ENCODE data around the gene DLGAP1.
A peak's percentile ranks its signal among the peaks of the same experiment; 100 is the strongest.

Gene DLGAP1

GRCh38 chr18:3852321-3852720 lies 602.8 kb downstream of the DLGAP1 start:
- no peak for FAIRE-seq

- FAIRE-seq, result no peak
Observed at GRCh38 chr18:3851159-3851558, 603.9 kb downstream of the DLGAP1 start.

GRCh38 chr18:3848316-3848715 lies 606.8 kb downstream of the DLGAP1 start:
- FAIRE-seq, result peak; percentile 98

GRCh38 chr18:3845161-3845560 lies 609.9 kb downstream of the DLGAP1 start:
- FAIRE-seq, result peak; percentile 100

GRCh38 chr18:3842844-3843243 lies 612.3 kb downstream of the DLGAP1 start:
- FAIRE-seq, result no peak

- peak; percentile 94 for FAIRE-seq
Observed at GRCh38 chr18:3840766-3841165, 614.3 kb downstream of the DLGAP1 start.

GRCh38 chr18:3839581-3839981 lies 615.5 kb downstream of the DLGAP1 start:
- FAIRE-seq, result peak; percentile 97

GRCh38 chr18:3836483-3837335 lies 618.4 kb downstream of the DLGAP1 start:
- peak; percentile 98 for FAIRE-seq

GRCh38 chr18:3832025-3832638 lies 623.0 kb downstream of the DLGAP1 start:
- peak; percentile 11 for FAIRE-seq

- FAIRE-seq, result no peak
Observed at GRCh38 chr18:3830604-3831003, 624.5 kb downstream of the DLGAP1 start.

GRCh38 chr18:3827236-3827845 lies 627.8 kb downstream of the DLGAP1 start:
- FAIRE-seq, result no peak

- no peak for FAIRE-seq
Observed at GRCh38 chr18:3826021-3826420, 629.1 kb downstream of the DLGAP1 start.

GRCh38 chr18:3824101-3824500 lies 631.0 kb downstream of the DLGAP1 start:
- no peak for FAIRE-seq

- FAIRE-seq, result no peak
Observed at GRCh38 chr18:3823073-3823472, 632.0 kb downstream of the DLGAP1 start.

- FAIRE-seq, result no peak
Observed at GRCh38 chr18:3821524-3821923, 633.6 kb downstream of the DLGAP1 start.

GRCh38 chr18:3819961-3820360 lies 635.1 kb downstream of the DLGAP1 start:
- FAIRE-seq, result no peak

GRCh38 chr18:3816610-3817363 lies 638.3 kb downstream of the DLGAP1 start:
- no peak for FAIRE-seq

- FAIRE-seq, result no peak
Observed at GRCh38 chr18:3815991-3816390, 639.1 kb downstream of the DLGAP1 start.

GRCh38 chr18:3814816-3815215 lies 640.3 kb downstream of the DLGAP1 start:
- peak; percentile 32 for FAIRE-seq

GRCh38 chr18:3810296-3810695 lies 644.8 kb downstream of the DLGAP1 start:
- no peak for FAIRE-seq

- no peak for FAIRE-seq
Observed at GRCh38 chr18:3808985-3809780, 645.9 kb downstream of the DLGAP1 start.

GRCh38 chr18:3806656-3807055 lies 648.5 kb downstream of the DLGAP1 start:
- no peak for FAIRE-seq
